NB4 (cell line): ENCODE data around the gene IPPK.

Source experiments
- DNase-seq: peaks from one replicate; pipeline ENCODE4 v3.0.0; 2010; ENCODE audit warnings: low read depth
- H3K4me3 ChIP-seq: one replicate; pipeline ENCODE4 v1.5.1; 2011; ENCODE audit warnings: mild to moderate bottlenecking, low read depth, low read length, moderate library complexity
- MYC ChIP-seq: IDR thresholded peaks from 2 replicates; pipeline ENCODE4 v1.6.1; 2011; ENCODE audit warnings: low read depth, low read length
- POLR2A ChIP-seq: IDR thresholded peaks from 2 replicates; pipeline ENCODE4 v1.6.1; 2011; ENCODE audit warnings: mild to moderate bottlenecking; ENCODE audit not compliant: insufficient read length; ENCODE audit errors: extremely low read depth
- TF ChIP-seq, protein P1 (sequence below): IDR thresholded peaks from one replicate; pipeline ENCODE4 v1.5.1; 2012; ENCODE audit warnings: low read depth, low read length
- TF ChIP-seq, protein P2 (sequence below): IDR thresholded peaks from 2 replicates; pipeline ENCODE4 v1.6.1; 2011; ENCODE audit warnings: low read depth, low read length

Gene IPPK

DNA sequence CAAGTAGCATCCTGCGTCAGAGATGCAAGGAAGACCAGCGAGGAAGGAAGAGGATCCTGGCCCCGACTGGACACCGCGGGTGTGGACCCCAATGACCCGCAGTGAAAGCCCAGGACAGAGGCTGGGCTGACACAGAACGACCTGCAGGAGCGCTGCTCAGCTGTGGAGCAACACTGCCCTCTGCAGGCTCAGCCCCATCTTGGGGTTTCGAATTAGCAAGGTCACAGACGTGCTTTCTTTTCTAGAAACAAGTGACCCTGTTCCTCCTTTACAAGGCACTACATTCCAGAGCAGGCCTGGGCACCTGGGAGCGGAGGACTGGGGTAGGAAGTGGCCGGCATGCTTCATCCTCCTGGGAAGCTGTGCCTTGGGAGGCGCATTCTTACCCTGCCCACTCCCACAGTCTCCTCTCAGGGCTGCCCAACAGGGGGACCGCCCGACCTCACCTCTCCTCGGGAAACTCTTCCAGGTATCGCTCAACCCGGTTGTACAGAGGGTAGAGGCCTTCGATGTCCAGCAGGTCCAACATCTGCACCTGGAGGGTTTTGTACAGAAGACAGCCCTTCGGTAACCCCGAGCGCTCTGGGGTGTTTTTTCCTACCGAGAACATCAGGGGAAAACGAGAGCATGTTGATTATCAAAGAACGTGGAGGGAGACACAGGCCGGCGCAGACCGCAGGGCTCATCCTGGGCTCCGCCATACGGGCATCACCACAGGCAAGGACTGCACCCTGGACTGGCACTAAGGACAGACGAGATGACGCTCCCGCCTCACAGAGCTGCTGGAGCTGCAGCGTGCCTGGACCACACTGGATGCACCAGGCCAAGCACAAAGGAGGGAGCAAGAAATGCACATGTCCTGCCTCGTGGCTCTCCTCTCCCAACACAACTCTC, 35.0 kb downstream of the IPPK start:
- DNase-seq: peak; percentile 72
- no peak for TF ChIP-seq MYC
- TF ChIP-seq, protein P1, sequence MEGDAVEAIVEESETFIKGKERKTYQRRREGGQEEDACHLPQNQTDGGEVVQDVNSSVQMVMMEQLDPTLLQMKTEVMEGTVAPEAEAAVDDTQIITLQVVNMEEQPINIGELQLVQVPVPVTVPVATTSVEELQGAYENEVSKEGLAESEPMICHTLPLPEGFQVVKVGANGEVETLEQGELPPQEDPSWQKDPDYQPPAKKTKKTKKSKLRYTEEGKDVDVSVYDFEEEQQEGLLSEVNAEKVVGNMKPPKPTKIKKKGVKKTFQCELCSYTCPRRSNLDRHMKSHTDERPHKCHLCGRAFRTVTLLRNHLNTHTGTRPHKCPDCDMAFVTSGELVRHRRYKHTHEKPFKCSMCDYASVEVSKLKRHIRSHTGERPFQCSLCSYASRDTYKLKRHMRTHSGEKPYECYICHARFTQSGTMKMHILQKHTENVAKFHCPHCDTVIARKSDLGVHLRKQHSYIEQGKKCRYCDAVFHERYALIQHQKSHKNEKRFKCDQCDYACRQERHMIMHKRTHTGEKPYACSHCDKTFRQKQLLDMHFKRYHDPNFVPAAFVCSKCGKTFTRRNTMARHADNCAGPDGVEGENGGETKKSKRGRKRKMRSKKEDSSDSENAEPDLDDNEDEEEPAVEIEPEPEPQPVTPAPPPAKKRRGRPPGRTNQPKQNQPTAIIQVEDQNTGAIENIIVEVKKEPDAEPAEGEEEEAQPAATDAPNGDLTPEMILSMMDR: peak; percentile 86
- no peak overlapping the region for H3K4me3 ChIP-seq

DNA sequence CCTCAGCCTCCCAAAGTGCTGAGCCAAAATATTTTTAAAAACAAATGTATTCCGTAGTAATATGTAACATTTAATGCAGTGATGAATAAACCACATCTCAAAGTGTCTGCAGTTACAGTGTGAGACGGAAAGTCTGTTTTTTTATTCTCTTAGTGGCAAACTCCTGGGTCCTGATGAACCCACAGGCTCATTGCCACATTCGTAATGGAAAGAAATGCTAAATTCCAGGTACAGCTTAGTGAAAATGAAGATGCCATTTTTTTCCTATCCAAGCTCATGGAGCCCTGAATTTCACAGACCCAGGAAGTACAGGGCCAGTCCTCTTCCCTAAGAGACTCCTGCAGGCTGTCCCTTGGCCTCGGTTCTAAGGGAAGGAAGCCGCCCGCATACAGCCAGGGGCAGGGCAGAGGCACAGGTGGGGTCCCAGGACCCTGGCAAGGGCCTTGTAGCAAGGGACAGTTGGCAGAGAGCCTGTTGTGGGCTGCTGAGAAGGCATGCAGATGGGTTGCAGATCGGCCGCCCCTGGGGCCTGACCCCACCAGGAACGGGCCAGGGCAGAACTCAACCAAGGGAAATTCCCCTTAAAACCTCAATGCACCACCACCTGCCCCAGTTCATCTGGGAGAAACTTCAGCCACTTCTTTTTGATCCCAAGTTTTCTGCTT, 36.2 kb downstream of the IPPK start:
- no peak overlapping the region for H3K4me3 ChIP-seq
- TF ChIP-seq MYC (no peak), POLR2A (no peak)
- TF ChIP-seq, protein P2, sequence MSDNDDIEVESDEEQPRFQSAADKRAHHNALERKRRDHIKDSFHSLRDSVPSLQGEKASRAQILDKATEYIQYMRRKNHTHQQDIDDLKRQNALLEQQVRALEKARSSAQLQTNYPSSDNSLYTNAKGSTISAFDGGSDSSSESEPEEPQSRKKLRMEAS: no peak
- TF ChIP-seq, protein P1: no peak
- DNase-seq: no peak

DNA sequence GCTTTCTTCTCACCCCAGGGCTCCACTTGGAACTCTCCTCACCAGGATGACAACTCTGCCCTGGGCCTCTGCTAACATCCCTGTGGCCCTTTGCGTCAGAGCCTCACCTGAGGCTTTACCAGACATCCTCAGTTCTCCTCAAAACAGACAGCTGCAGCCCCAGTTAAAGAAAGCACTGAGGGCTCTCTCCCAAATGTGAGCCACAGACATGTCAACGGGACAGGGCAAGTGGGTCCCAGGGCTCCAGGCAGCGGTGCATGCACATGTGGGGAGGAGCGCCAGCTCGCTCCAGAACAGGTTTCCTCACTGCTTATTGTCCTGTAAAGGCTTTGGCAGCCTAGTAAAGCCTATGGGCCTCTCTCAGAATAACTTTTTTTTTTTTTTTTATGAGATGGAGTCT, 37.3 kb downstream of the IPPK start:
- H3K4me3 ChIP-seq: no peak overlapping the region
- TF ChIP-seq MYC (no peak), POLR2A (no peak)
- TF ChIP-seq, protein P1: no peak
- TF ChIP-seq, protein P2: no peak
- DNase-seq: no peak

DNA sequence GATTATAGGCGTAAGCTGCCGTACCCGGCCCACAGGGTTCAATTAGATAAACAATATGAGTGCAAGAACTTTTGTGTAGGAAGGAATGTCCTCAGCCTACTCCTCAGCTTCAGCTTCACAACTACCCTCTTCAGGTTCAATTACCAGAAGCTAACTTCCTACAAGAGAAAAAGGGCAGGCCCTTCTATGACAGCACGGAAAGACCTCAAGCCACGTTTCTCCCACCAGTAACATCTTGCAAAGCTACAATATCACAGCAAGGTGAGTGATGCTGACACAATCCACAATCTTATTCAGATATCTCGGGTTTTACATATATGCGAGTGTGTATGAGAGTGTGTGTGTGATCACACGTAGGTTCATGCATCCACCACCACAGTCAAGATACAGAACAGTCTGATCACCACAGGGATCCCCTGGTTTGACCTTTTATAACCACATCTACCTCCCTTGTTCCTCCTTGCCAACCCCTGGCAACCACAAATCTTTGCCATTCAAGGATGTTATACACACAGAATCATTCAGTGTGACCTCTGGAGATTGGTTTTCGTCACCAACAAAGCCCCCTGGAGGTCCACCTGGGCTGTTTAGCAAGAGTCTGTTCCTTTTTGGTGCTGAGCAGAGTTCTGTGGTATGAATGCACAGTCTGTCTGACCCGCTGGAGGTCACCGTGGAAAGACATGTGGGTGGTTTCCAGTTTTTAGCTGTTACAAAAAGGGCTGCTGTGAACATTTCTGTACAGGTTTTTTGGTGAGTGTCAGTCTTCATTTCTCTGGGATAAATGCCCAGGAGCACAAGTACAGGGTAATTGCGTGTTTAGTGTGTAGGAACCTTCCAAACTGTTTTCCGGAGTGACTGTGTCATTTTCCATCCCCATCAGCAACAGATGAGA, 38.2 kb downstream of the IPPK start:
- no peak overlapping the region for H3K4me3 ChIP-seq
- TF ChIP-seq, protein P1: no peak
- no peak for TF ChIP-seq MYC
- peak; percentile 49 for DNase-seq

DNA sequence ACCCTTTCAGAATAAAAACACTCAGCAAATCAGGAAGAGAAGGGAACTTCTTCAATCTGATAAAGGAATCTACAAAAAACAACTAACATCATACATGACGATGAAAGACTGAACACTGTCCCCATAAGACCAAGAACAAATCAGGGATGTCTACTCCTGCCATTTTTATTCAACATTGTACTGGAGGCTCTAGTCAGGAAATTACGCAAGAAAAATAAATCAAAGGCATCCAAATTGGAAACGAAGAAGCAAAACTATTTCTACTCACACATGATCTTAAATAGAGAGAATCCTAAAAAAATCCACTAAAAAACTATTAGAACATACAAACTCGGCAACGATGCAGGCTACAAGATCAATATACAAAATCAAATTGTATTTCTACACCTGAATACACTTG, 42.3 kb downstream of the IPPK start:
- DNase-seq: no peak
- no peak overlapping the region for H3K4me3 ChIP-seq
- TF ChIP-seq, protein P1: no peak
- TF ChIP-seq, protein P2: no peak
- TF ChIP-seq POLR2A (no peak), MYC (no peak)
